22Rv1 (cell line): ENCODE data around the gene OR4K1.
A peak's percentile ranks its signal among the peaks of the same experiment; 100 is the strongest.
"Not testable (repeated sequence)": the region's sequence is repeated elsewhere in the genome, so short reads cannot be mapped to it uniquely, and the experiment has no call there.

Experiments used
- H3K27ac ChIP-seq: fragments of 450-650 bp; 2 replicates; pipeline ENCODE4 v1.5.1; 2017
- ZFX ChIP-seq: fragments of 450-650 bp; IDR thresholded peaks from 2 replicates; pipeline ENCODE4 v1.6.1; 2017; ENCODE audit warnings: antibody characterized with exemption, borderline replicate concordance
- TF ChIP-seq, protein P1 (sequence below): fragments of 450-650 bp; IDR thresholded peaks from 2 replicates; pipeline ENCODE4 v1.5.1; 2017; ENCODE audit warnings: mild to moderate bottlenecking

The OR4K1 gene

GRCh38 chr14:19917955-19918518 is 12.7 kb upstream of the OR4K1 start:
- TF ChIP-seq, protein P1, sequence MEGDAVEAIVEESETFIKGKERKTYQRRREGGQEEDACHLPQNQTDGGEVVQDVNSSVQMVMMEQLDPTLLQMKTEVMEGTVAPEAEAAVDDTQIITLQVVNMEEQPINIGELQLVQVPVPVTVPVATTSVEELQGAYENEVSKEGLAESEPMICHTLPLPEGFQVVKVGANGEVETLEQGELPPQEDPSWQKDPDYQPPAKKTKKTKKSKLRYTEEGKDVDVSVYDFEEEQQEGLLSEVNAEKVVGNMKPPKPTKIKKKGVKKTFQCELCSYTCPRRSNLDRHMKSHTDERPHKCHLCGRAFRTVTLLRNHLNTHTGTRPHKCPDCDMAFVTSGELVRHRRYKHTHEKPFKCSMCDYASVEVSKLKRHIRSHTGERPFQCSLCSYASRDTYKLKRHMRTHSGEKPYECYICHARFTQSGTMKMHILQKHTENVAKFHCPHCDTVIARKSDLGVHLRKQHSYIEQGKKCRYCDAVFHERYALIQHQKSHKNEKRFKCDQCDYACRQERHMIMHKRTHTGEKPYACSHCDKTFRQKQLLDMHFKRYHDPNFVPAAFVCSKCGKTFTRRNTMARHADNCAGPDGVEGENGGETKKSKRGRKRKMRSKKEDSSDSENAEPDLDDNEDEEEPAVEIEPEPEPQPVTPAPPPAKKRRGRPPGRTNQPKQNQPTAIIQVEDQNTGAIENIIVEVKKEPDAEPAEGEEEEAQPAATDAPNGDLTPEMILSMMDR: no peak
- TF ChIP-seq ZFX: no peak
- no peak overlapping the region for H3K27ac ChIP-seq

- H3K27ac ChIP-seq: no peak overlapping the region
- TF ChIP-seq, protein P1: no peak
- TF ChIP-seq ZFX: no peak
Observed at GRCh38 chr14:19918553-19919264, 12.0 kb upstream of the OR4K1 start.

- H3K27ac ChIP-seq: no peak within 1 kb of the TSS
- TF ChIP-seq, protein P1: no peak
- TF ChIP-seq ZFX: no peak
Observed at GRCh38 chr14:19920021-19920657, 10.6 kb upstream of the OR4K1 start, which contains the start of gene OR4K5. OR4K5 (plus strand) TSS chr14:19920607; CDS start chr14:19920607, 0 bp downstream.

GRCh38 chr14:19941668-19942067 is 11.0 kb downstream of the OR4K1 start:
- H3K27ac ChIP-seq: no peak overlapping the region
- no peak for TF ChIP-seq ZFX
- TF ChIP-seq, protein P1: no peak

- H3K27ac ChIP-seq: no peak overlapping the region
- TF ChIP-seq ZFX: no peak
- TF ChIP-seq, protein P1: 0 out of 2 replicates have a peak, but pooled peaks have one; percentile 8
Observed at GRCh38 chr14:19947413-19948090, 16.8 kb downstream of the OR4K1 start.

- no peak overlapping the region for H3K27ac ChIP-seq
- no peak for TF ChIP-seq ZFX
- TF ChIP-seq, protein P1: no peak
Observed at GRCh38 chr14:19949218-19949617, 18.5 kb downstream of the OR4K1 start.

DNA sequence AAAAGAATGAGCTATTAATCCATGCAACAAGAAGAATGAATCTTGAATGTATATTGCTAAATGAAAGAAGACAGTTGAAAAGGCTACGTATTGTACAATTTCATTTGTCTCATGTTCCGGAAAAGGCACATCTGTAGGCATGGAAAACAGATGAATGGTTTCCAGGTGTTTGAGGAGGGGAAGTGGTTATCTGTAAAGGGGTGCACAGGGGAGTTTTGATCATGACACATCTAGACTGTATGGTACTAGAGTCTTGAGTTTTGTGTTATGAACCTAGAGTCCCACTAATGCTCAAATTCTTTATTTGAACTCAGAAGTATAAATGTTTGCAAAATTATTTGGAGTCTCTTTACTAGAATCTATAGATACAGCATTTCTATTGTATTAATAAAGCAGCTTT is 39.0 kb downstream of the OR4K1 start:
- not testable (repeated sequence) for H3K27ac ChIP-seq
